B cell (primary cell): ENCODE results near the gene EYA3. TPM values are rescaled to one million over a fixed set of nuclear protein-coding genes. Genes with fewer than 3 reads are reported as not detected.

Source experiments
- ATAC-seq: fragments of 200-7000 bp; cut with Tn5 transposase; one replicate; pipeline ENCODE4 v1.10.0; 2021; ENCODE audit warnings: low read depth, mild to moderate bottlenecking, moderate number of reproducible peaks, moderate library complexity
- CTCF ChIA-PET: fragments of 350-600 bp; sonication (Branson Sonifier 250); formaldehyde crosslinking; loops from one replicate; lab custom pipeline; 2021; ENCODE audit warnings: antibody characterized with exemption, inconsistent platforms; lab: Charles Lee
- POLR2A ChIA-PET: fragments of 350-600 bp; sonication (Branson Sonifier 250); formaldehyde crosslinking; loops from one replicate; lab custom pipeline; 2021; ENCODE audit warnings: antibody characterized with exemption; lab: Charles Lee
- DNase-seq: peaks from one replicate; pipeline ENCODE4 v3.0.0; 2013
- H2AFZ ChIP-seq: 2 replicates; pipeline ENCODE4 v1.6.1; 2012; ENCODE audit warnings: mild to moderate bottlenecking, low read depth, low read length; ENCODE audit not compliant: insufficient read depth, poor library complexity, severe bottlenecking
- H3K27ac ChIP-seq, 2 donors: 1 replicate in 1 of 2; 2 replicates in 1 of 2; pipeline ENCODE4 v1.5.1; 2012 to 2013; ENCODE audit warnings: low read length in 2 of 2, mild to moderate bottlenecking in 2 of 2, moderate library complexity in 1 of 2
- H3K27me3 ChIP-seq, 4 experiments: fragments of 200-600 bp in 1 of 4; sonication (generic) in 1 of 4; replicated peaks in 1 of 4; 1 replicate in 2 of 4; 2 replicates in 2 of 4; pipeline versions ENCODE4 v1.6.1 to v1.7.0; 2013 to 2016; ENCODE audit warnings: low read length in 3 of 4, mild to moderate bottlenecking in 2 of 4, mixed read lengths in 1 of 4, moderate library complexity in 1 of 4; ENCODE audit not compliant: insufficient read depth in 4 of 4, control insufficient read depth in 3 of 4; ENCODE audit errors: control extremely low read depth in 1 of 4
- H3K36me3 ChIP-seq, 2 experiments: replicated peaks in 1 of 2; 1 replicate in 1 of 2; 2 replicates in 1 of 2; pipeline versions ENCODE4 v1.6.1 to v1.7.1; 2013; ENCODE audit warnings: low read length in 1 of 2; ENCODE audit not compliant: insufficient read depth in 2 of 2, control insufficient read depth in 1 of 2; ENCODE audit errors: control extremely low read depth in 1 of 2, extremely low read depth in 1 of 2
- H3K4me1 ChIP-seq, 2 donors: fragments of 200-600 bp in 1 of 2; sonication (generic) in 1 of 2; 1 replicate in 1 of 2; 2 replicates in 1 of 2; pipeline versions ENCODE4 v1.5.1 to v1.6.1; 2013 to 2017; ENCODE audit warnings: low read length in 2 of 2; ENCODE audit not compliant: control insufficient read depth in 2 of 2, insufficient read depth in 2 of 2
- H3K4me2 ChIP-seq: replicated peaks from 2 replicates; pipeline ENCODE3; 2012; ENCODE audit warnings: mild to moderate bottlenecking, low read depth, low read length; ENCODE audit not compliant: poor library complexity, severe bottlenecking
- H3K4me3 ChIP-seq, 5 experiments: fragments of 200-600 bp in 1 of 5; sonication (generic) in 1 of 5; 1 replicate in 3 of 5; 2 replicates in 2 of 5; pipeline versions ENCODE4 v1.5.1 to v1.7.0; 2011 to 2016; ENCODE audit warnings: low read length in 4 of 5, mild to moderate bottlenecking in 4 of 5, low read depth in 2 of 5, control low read depth in 1 of 5, moderate library complexity in 1 of 5; ENCODE audit not compliant: insufficient read depth in 1 of 5; ENCODE audit errors: control extremely low read depth in 1 of 5, extremely low read depth in 1 of 5
- H3K79me2 ChIP-seq: fragments of 200-600 bp; sonication (generic); one replicate; pipeline ENCODE4 v1.6.0; 2016; ENCODE audit warnings: low read length; ENCODE audit not compliant: control insufficient read depth, insufficient read depth
- H3K9ac ChIP-seq: fragments of 200-600 bp; sonication (generic); 2 replicates; pipeline ENCODE4 v1.6.1; 2017; ENCODE audit warnings: mild to moderate bottlenecking, low read length, moderate library complexity
- H3K9me3 ChIP-seq, 3 donors: one replicate each; pipeline versions ENCODE4 v1.6.1 to v1.7.1; 2013; ENCODE audit warnings: low read length in 2 of 3; ENCODE audit not compliant: control insufficient read depth in 2 of 3, insufficient read depth in 1 of 3; ENCODE audit errors: control extremely low read depth in 1 of 3
- H4K20me1 ChIP-seq: 2 replicates; pipeline ENCODE4 v1.6.0; 2012; ENCODE audit warnings: mild to moderate bottlenecking, low read length; ENCODE audit not compliant: insufficient read depth, control insufficient read depth, poor library complexity, severe bottlenecking
- H3K27ac Mint-ChIP-seq: one replicate; pipeline ENCODE4 v1.8.0; 2021; ENCODE audit warnings: mixed read lengths
- H3K27me3 Mint-ChIP-seq: one replicate; pipeline ENCODE4 v1.8.0; 2021; ENCODE audit warnings: mixed read lengths
- H3K4me1 Mint-ChIP-seq: one replicate; pipeline ENCODE4 v1.8.0; 2021; ENCODE audit warnings: mixed read lengths
- H3K4me3 Mint-ChIP-seq: one replicate; pipeline ENCODE4 v1.8.0; 2021; ENCODE audit warnings: mixed read lengths
- H3K9me3 Mint-ChIP-seq: one replicate; pipeline ENCODE4 v1.8.0; 2022; ENCODE audit warnings: mixed read lengths; ENCODE audit not compliant: insufficient read depth
- CTCF ChIP-seq: fragments of 200-600 bp; IDR thresholded peaks from one replicate; pipeline ENCODE4 v1.8.0; 2022; ENCODE audit warnings: antibody characterized with exemption, mild to moderate bottlenecking
- EZH2 ChIP-seq: IDR thresholded peaks from 2 replicates; pipeline ENCODE4 v1.6.1; 2012; ENCODE audit warnings: borderline replicate concordance, low read depth, mild to moderate bottlenecking, moderate library complexity, low read length; ENCODE audit not compliant: insufficient read depth, poor library complexity, severe bottlenecking
- WGBS: methylation state at CpG from one replicate; pipeline ENCODE4 v1.1.5; 2013; ENCODE audit warnings: missing lambda C conversion rate; ENCODE audit not compliant: insufficient coverage; 5-methylcytosine and 5-hydroxymethylcytosine counted together
- intact Hi-C: fragments of 100-400 bp; cut with micrococcal nuclease; formaldehyde crosslinking; loops from one replicate; pipeline ENCODE4 v1.10.0; 2022
- polyA plus RNA-seq: library from polyadenylated mRNA; depleted of rRNA; stranded (reverse); fragments of >200 nt; gene quantifications from 2 replicates; pipeline ENCODE4 v1.2.3, GENCODE V29; 2012
- total RNA-seq, 2 donors: library from RNA; stranded (reverse); fragments of 120-200 nt in 1 of 2; gene quantifications; 1 replicate in 1 of 2; 2 replicates in 1 of 2; pipeline versions ENCODE4 v1.2.3 to v1.2.4, GENCODE V29; 2013 to 2022

EYA3 gene
- total and polyA plus RNA-seq, 2 donors (not counting 1 experiment from before 2014, with no cell fraction given) = 14.1 to 31.3 TPM

DNA sequence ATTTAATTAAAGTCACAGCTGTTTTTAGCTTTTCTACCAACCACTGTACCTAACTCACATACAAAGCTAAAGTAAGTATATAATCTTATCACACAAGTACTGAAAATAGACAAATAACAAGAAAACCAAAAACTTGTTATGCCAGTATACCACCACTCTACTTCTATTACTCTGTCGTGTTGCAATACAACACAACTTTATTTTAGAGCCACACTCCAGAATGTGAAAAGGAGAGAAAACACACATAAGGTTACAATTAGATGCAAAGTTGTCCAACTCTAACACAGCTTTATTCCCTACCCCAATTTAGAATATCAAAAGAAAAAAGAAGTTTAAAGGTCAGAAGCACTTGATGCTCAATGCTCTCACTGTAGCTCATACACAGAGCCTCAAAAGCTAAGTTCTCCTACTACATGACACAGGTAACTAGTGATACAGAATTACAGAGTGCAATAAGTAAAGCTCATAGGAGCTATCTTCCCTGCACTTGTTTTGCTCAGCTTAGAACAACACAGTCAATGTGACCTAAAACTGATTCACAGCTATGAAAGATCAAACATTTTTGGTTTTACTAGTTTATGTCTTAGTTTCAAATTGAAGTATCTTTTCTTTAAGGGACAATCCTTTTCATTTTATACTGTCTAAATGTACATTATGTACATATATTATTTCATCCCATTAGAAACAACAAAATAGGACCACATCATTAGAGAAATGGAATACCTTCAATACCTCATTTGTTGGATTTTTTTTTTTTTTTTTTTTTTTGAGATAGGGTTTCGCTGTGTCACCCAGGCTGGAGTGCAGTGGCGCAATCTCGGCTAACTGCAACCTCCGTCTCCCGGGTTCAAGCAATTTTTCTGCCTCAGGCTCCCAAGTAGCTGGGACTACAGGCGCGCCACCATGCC, 29.2 kb downstream of the EYA3 start:
- DNase-seq (no peak), ATAC-seq (no peak)
- H3K4me2 ChIP-seq = peak overlapping the region; percentile 29
- H3K36me3 ChIP-seq = no peaks in the 10 kb centered on the region
- intact Hi-C loops = no loop called here
- H3K4me3 Mint-ChIP-seq = peak overlapping the region; percentile 50
- ChIA-PET CTCF (interaction anchor here (0.6 to 1.4 kb wide), 6 partner anchors 16 to 1077 kb away, joined by 3 to 7 read pairs (median 4); no protein-coding TSS in a partner anchor), POLR2A (interaction anchor here (0.6 kb wide), 1 partner anchor 123 kb away, joined by 3 read pairs; no protein-coding TSS in a partner anchor)
- no peaks in the 10 kb centered on the region for H3K9me3 ChIP-seq
- peaks cover 12 to 16% of the 10 kb centered on the region in 2 donors for H3K4me1 ChIP-seq
- H3K4me3 ChIP-seq = no peak overlapping the region
- WGBS = 92% methylated on average over 7 of the region's 8 CpGs
- TF ChIP-seq EZH2 (no peak), CTCF (no peak)
- H3K9ac ChIP-seq = peak overlapping the region; percentile 18
- peak overlapping the region; percentile 5 for H3K27ac Mint-ChIP-seq
- no peaks in the 10 kb centered on the region for H4K20me1 ChIP-seq
- H3K4me1 Mint-ChIP-seq = peaks cover 29% of the 10 kb centered on the region
- H3K79me2 ChIP-seq = peaks cover 61% of the 10 kb centered on the region
- H2AFZ ChIP-seq = no peak overlapping the region
- peak overlapping the region in 1 of 2 donors; percentile 3 for H3K27ac ChIP-seq
- no peaks in the 10 kb centered on the region for H3K27me3 ChIP-seq
- H3K27me3 Mint-ChIP-seq = no peaks in the 10 kb centered on the region
- H3K9me3 Mint-ChIP-seq = no peaks in the 10 kb centered on the region

- H3K9ac ChIP-seq = no peak overlapping the region
These were observed 30.2 kb downstream of the EYA3 start for GRCh38 chr1:28058168-28058567.

More at GRCh38 chr1:28058168-28058567, 30.2 kb downstream of the EYA3 start:
- Histone ChIP-seq H3K4me1 (peaks cover 12 to 16% of the 10 kb centered on the region in 2 donors), H4K20me1 (no peaks in the 10 kb centered on the region), H3K9me3 (no peaks in the 10 kb centered on the region), H2AFZ (no peak overlapping the region), H3K79me2 (peaks cover 54% of the 10 kb centered on the region), H3K36me3 (no peaks in the 10 kb centered on the region), H3K4me3 (no peak overlapping the region), H3K27me3 (no peaks in the 10 kb centered on the region), H3K4me2 (no peak overlapping the region), H3K27ac (no peak overlapping the region)
- no peaks in the 10 kb centered on the region for H3K9me3 Mint-ChIP-seq
- ATAC-seq = no peak
- DNase-seq = no peak
- peaks cover 29% of the 10 kb centered on the region for H3K4me1 Mint-ChIP-seq
- H3K27ac Mint-ChIP-seq = no peak overlapping the region
- intact Hi-C loops = no loop called here
- POLR2A ChIA-PET = no interaction called here
- no peaks in the 10 kb centered on the region for H3K27me3 Mint-ChIP-seq
- CTCF ChIA-PET = interaction anchor here (1.4 kb wide), 3 partner anchors 17 to 151 kb away, joined by 4 to 7 read pairs (median 6); no protein-coding TSS in a partner anchor
- H3K4me3 Mint-ChIP-seq = no peak overlapping the region
- 94% methylated on average over 2 of the region's 4 CpGs for WGBS
- TF ChIP-seq CTCF (no peak), EZH2 (no peak)
